HG03066 (cell line): Measurements from ENCODE around the gene EPS8L2.

Experiments
- ATAC-seq: cut with Tn5 transposase; IDR thresholded peaks from one replicate; pipeline ENCODE4 v1.9.1; 2021; ENCODE audit warnings: low read depth; ENCODE audit not compliant: unreplicated experiment

EPS8L2 gene

GRCh38 chr11:705646-706438, at the start of gene EPS8L2:
EPS8L2 (plus strand) TSS chr11:706231; CDS start chr11:709408, 3,177 bp downstream.
- ATAC-seq = no peak

GRCh38 chr11:656426-656825, 49.6 kb upstream of the EPS8L2 start:
- ATAC-seq = no peak

- ATAC-seq = no peak
These were observed 49.2 kb upstream of the EPS8L2 start for GRCh38 chr11:656866-657265.

DNA sequence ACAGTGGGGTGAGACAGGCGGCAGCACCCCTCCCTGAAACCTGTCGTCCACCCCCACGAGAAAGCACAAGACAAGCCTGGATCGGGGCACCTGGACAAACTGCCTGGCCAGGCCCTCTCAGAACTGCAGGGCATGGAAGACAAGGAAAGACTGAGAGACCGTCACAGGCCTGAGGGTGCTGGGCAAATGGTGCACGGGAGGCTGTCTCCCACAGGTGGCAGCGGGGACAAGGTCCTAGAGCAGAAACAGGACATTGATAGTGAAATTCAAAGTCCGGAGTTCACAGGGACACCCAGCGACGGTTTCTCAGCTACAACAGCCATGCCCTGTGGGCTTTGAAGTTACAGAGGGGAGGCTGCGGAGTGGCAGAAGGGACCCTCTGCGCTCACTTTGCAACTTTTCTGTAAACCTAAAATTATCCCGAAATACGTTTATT, 48.3 kb upstream of the EPS8L2 start:
- ATAC-seq = no peak

- no peak for ATAC-seq
These were observed 46.4 kb upstream of the EPS8L2 start for GRCh38 chr11:659532-660085.

GRCh38 chr11:660281-660680, 45.8 kb upstream of the EPS8L2 start:
- no peak for ATAC-seq

DNA sequence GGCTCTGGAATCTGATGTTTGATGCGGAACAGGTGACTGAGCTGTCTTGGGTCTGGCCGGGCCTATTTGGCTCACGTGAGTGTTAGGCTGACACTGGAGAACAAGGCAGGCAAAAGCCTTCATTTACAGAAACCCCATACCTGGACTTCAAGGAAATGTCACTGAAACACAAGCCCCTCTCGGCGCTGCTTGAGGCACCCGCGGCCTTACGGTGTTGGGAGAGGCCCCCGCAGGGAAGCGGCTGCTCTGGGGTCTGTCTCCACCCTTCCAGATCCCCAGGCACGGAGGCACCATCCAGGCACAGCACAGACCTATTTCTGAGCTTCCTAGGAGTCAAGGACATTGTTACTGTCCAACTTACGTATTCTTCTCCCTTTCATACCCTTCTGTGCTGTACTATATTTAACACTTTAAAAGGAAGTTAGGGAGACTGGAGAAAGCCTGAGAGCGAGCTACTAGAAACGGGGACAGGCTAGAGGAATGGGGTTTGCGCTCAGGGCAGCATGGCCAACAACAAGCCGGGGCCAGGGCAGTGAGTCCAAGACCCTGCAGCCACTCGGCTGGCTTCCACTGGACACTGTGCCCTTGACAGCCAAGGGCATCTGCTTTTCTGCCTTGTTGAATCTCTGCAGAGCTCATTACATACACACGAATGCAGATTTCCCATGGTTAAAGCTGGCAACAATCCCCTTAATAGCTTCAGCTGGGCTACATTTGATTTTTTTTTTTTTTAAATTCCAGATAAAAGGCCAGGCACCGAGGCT, 45.2 kb upstream of the EPS8L2 start:
- ATAC-seq = no peak

GRCh38 chr11:662689-663274, 43.2 kb upstream of the EPS8L2 start:
- no peak for ATAC-seq

GRCh38 chr11:665062-665703, 40.8 kb upstream of the EPS8L2 start:
- ATAC-seq = no peak

GRCh38 chr11:665704-666281, 40.2 kb upstream of the EPS8L2 start:
- no peak for ATAC-seq

- ATAC-seq = no peak
These were observed 32.2 kb upstream of the EPS8L2 start for GRCh38 chr11:673866-674265.

DNA sequence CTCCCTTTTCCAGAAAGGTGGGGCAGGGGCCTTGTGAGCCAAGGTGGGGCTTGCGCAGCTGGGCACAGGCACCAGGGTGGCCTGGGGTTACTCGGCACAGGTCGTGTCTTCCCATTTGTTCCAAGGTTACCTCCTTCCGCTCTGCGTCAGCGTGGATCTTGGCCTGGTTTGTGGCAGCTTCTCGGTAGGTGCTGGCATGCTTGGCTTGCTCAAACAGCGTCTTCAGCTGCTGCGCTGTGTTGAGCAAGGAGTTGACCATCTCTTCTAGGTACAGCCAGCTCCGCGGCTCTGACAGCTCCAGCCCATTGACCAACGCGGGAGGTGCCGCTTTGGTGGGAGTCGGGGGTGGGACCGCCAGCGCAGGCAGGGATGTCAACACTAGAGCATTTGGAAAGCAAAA, 31.6 kb upstream of the EPS8L2 start:
- no peak for ATAC-seq

DNA sequence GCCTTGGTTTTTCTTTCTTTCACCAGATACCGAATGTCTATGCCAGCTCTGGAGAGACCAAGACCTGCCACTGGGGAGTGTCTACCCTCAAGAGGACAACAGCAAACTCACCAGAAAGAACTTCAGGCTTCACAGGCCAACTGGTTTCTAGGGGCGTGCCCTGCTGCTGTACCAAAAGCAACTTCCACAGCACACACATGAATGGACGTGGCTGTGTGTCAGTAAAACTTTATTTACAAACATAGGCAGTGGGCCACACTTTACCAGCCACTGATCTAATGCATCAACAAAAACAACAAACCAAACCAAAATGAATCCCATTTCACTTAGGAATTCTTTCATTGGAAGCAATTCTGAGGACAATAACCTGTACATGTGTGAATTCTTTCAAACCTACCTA, 27.7 kb upstream of the EPS8L2 start:
- ATAC-seq = no peak

DNA sequence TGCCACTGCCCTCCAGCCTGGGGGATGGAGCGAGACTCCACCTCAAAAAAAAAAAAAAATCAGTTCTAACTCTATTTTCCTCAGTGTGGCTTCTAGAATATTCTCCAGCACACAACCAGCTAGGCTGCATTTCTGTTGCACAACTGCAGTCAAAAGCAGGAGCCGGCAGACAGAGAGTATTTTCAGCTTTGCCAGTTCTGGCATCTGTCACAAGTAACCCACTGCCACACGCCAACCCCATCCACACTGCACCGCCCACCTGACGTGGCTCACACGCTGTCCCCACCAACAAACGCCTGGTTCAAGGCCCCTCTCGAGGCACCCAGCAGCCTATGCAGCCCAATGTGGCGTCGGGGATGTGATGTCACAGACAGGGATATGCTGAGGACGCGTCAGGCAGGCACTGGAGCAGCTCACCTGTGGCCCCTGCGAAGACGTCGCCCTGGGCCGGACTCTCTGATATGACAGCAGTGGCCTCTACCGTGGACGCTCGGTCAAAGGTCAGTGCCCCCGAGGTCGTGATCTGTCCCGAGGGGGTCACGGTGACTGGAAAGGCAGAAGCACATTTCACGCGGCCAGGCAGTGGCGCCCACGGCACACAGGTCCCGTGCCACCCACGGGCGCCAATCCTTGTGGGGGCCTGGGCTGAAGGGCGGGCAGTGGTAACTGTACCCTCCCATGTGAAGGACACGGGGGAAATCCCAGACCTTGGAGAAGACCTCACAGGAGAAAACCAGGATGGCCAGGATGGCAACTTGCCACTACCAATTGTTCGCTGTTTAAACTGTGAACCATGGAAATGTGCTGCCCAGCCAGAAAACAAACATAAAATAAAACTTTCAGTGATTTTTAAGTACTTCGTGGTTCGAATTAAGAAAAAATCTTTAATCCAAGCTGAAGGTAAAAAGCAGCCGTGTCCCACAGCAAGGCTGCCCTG, 26.5 kb upstream of the EPS8L2 start:
- no peak for ATAC-seq

- ATAC-seq = no peak
These were observed 25.6 kb upstream of the EPS8L2 start for GRCh38 chr11:680476-680875.

GRCh38 chr11:680970-681369, 25.1 kb upstream of the EPS8L2 start:
- no peak for ATAC-seq

GRCh38 chr11:686451-687243, 19.4 kb upstream of the EPS8L2 start:
- ATAC-seq = no peak

- no peak for ATAC-seq
These were observed 18.3 kb upstream of the EPS8L2 start for GRCh38 chr11:687751-688150.

DNA sequence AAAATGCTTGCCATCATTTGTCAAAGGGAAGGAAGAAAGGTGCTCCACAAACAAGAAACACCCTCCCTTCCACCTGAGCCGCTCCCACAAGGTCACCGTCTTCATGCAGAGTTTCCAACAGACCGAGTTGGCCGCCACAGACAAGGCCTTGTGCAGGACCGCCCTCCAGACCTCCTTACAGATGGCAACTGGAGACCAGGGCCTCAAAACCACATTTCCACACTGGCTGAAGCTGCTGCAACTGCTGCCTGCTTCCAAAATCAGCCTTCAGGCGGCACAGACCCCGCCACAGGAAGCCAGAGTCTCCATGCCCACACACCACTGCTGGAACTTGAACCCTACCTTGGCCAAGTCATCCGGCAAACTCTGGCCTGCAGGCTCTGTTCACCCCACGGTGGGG, 17.4 kb upstream of the EPS8L2 start:
- ATAC-seq = no peak
